ENCODE results near the gene PAK6.

PAK6 gene

DNA sequence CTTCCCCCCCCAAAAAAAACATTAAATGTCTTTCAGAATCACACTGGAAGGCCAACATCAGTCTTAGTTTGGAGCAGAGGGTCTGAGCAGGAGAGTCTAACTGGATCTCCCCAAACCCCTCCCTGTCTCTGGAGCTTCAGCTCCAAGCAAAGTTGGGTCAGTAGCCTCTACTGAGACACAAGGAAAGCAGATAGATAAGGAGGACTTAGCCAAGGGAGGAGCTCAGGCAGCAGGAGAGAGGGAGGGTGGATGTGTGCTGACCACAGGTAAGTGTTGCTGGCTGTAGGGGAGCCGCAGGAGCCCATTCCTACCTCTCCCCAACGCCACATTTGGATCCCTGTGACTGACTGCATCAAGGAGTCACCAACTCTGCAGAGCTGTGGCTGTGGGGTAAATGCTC, 61.9 kb downstream of the PAK6 start:
- no peak overlapping the region for H3K4me2 ChIP-seq (ENCODE audit: low read length)
- H3K9ac ChIP-seq (ENCODE audit: low read length), result no peak overlapping the region
- H2AFZ ChIP-seq (ENCODE audit: low read depth, low read length), result no peak overlapping the region
- H3K4me1 ChIP-seq (ENCODE audit: low read length), result no peaks in the 10 kb centered on the region
- no peaks in the 10 kb centered on the region for H4K20me1 ChIP-seq (ENCODE audit: insufficient read depth, low read length)
- no peaks in the 10 kb centered on the region for H3K79me2 ChIP-seq (ENCODE audit: low read length)
- no peak for TF ChIP-seq EZH2phosphoT487 (IDR thresholded peaks at IDR 0.05; ENCODE audit: low read depth)
- TF ChIP-seq, protein P1, sequence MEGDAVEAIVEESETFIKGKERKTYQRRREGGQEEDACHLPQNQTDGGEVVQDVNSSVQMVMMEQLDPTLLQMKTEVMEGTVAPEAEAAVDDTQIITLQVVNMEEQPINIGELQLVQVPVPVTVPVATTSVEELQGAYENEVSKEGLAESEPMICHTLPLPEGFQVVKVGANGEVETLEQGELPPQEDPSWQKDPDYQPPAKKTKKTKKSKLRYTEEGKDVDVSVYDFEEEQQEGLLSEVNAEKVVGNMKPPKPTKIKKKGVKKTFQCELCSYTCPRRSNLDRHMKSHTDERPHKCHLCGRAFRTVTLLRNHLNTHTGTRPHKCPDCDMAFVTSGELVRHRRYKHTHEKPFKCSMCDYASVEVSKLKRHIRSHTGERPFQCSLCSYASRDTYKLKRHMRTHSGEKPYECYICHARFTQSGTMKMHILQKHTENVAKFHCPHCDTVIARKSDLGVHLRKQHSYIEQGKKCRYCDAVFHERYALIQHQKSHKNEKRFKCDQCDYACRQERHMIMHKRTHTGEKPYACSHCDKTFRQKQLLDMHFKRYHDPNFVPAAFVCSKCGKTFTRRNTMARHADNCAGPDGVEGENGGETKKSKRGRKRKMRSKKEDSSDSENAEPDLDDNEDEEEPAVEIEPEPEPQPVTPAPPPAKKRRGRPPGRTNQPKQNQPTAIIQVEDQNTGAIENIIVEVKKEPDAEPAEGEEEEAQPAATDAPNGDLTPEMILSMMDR (IDR thresholded peaks at IDR 0.05; ENCODE audit: low read depth, low read length), result no peak
- no peak overlapping the region for H3K4me3 ChIP-seq (ENCODE audit: low read length)
- H3K27me3 ChIP-seq (ENCODE audit: low read depth, low read length), result no peaks in the 10 kb centered on the region
- H3K27ac ChIP-seq (ENCODE audit: low read length), result no peak overlapping the region
- H3K9me3 ChIP-seq (ENCODE audit: insufficient read depth, low read length), result no peaks in the 10 kb centered on the region; the same call in 1 of the 2 replicates
- peaks cover 12% of the 10 kb centered on the region for H3K36me3 ChIP-seq (replicated peaks; ENCODE audit: low read depth, low read length)

DNA sequence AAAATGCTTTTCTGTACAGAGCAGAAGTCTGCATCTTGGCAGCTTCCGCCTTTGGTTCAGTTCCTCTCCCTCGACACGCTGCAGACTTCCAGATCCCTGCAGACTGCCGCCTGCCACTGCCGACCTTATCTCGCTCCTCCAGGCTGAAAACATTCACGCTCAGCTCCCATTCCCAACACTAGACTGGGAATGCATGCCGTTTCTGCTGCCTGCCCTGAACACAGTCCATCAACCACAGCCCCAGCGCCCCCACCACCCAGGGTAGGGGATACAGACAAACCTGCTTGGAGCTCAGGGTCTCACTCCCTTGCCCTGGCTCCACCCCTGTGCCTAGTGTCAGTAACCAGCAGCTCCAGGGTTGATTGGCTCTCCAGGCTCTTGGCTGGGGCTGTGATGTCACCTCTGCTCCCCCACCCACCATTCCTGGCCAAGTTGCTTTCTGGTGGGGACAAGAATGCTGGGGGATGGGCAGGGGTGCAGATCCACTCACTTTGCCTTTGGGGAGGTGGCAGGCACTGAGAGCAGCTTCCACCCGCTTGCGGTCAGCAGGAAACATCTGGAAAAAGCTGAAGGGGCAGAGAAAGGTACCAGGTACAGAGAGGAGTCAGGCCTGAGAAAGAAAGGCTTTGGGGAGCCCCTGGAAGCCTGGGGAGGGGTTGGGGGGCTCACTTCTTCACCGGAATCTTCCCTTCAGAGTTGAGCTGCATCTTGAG, 62.8 kb downstream of the PAK6 start:
- peaks cover 12% of the 10 kb centered on the region for H3K36me3 ChIP-seq (replicated peaks; ENCODE audit: low read depth, low read length)
- H3K4me2 ChIP-seq (ENCODE audit: low read length), result no peak overlapping the region

DNA sequence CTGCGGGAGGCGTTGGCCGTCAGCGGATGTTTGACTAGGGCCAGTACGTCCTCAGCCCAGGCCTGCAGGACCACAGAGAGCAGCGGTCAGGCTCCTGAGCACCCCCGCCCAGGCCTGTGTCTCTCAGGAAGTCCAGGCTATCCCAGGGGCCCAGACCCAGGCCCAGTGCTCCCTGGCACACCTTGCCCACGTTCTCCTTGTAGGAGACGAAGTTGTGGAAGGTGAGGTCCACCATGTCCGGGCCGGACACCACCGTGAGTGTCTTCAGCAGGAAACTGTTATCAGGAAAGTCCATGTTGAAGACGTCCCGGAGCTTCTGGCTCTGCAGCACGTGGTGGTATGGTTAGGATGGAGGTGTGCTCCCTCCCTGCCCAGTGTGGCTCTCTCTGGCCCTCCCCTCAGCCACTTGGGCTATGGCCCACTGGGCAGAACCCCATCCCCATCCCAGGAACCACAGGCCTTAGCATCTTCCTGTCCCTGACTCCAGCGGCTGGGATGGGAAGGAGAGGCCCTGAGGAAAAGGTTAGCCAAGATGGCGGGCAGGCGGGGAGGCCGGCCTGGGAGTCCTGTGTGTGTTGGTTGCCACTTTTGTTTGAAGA, 63.5 kb downstream of the PAK6 start:
- no peak overlapping the region for H2AFZ ChIP-seq (ENCODE audit: low read depth, low read length)
- no peaks in the 10 kb centered on the region; the same call in 1 of the 2 replicates for H3K9me3 ChIP-seq (ENCODE audit: insufficient read depth, low read length)
- H3K4me3 ChIP-seq (ENCODE audit: low read length), result no peak overlapping the region

More for the DNA sequence above, 62.8 kb downstream of the PAK6 start:
- Histone ChIP-seq H4K20me1 (ENCODE audit: insufficient read depth, low read length) (no peaks in the 10 kb centered on the region), H3K4me1 (ENCODE audit: low read length) (peaks cover 6% of the 10 kb centered on the region), H3K9me3 (ENCODE audit: insufficient read depth, low read length) (no peaks in the 10 kb centered on the region; the same call in 1 of the 2 replicates), H3K27ac (ENCODE audit: low read length) (no peak overlapping the region), H2AFZ (ENCODE audit: low read depth, low read length) (no peak overlapping the region), H3K27me3 (ENCODE audit: low read depth, low read length) (no peaks in the 10 kb centered on the region), H3K4me3 (ENCODE audit: low read length) (no peak overlapping the region), H3K9ac (ENCODE audit: low read length) (no peak overlapping the region), H3K79me2 (ENCODE audit: low read length) (no peaks in the 10 kb centered on the region)
- TF ChIP-seq, protein P1 (IDR thresholded peaks at IDR 0.05; ENCODE audit: low read depth, low read length), result no peak
- no peak for TF ChIP-seq EZH2phosphoT487 (IDR thresholded peaks at IDR 0.05; ENCODE audit: low read depth)

DNA sequence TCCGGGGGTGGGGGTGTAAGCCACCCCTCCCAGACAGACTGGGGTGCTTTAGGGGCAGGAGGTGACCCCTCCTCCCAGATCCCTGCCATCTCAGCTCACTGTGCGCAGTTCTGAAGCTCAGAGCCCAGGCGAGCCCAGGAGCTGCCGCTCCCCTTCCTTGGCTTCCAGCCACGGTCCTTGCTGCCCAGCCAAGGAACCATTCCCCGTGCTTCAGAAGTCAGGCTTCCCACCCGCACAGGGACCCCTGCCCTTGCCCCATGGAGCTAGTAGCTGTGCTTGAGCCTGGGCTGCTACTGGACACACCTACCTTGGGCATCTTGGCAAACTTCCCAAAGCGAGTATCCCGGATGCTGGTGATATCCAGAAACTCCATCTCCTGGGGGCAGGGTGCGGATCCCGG, 64.1 kb downstream of the PAK6 start:
- Histone ChIP-seq H3K9ac (ENCODE audit: low read length) (no peak overlapping the region), H3K36me3 (replicated peaks; ENCODE audit: low read depth, low read length) (peaks cover 12% of the 10 kb centered on the region), H3K4me1 (ENCODE audit: low read length) (peaks cover 19% of the 10 kb centered on the region), H3K27ac (ENCODE audit: low read length) (no peak overlapping the region), H2AFZ (ENCODE audit: low read depth, low read length) (no peak overlapping the region), H3K27me3 (ENCODE audit: low read depth, low read length) (no peaks in the 10 kb centered on the region), H4K20me1 (ENCODE audit: insufficient read depth, low read length) (no peaks in the 10 kb centered on the region), H3K79me2 (ENCODE audit: low read length) (no peaks in the 10 kb centered on the region), H3K4me3 (ENCODE audit: low read length) (no peak overlapping the region), H3K9me3 (ENCODE audit: insufficient read depth, low read length) (no peaks in the 10 kb centered on the region; the same call in 1 of the 2 replicates), H3K4me2 (ENCODE audit: low read length) (no peak overlapping the region)
- no peak for TF ChIP-seq EZH2phosphoT487 (IDR thresholded peaks at IDR 0.05; ENCODE audit: low read depth)
- TF ChIP-seq, protein P1 (IDR thresholded peaks at IDR 0.05; ENCODE audit: low read depth, low read length), result no peak

More for the DNA sequence above, 63.5 kb downstream of the PAK6 start:
- Histone ChIP-seq H4K20me1 (ENCODE audit: insufficient read depth, low read length) (no peaks in the 10 kb centered on the region), H3K4me1 (ENCODE audit: low read length) (peaks cover 13% of the 10 kb centered on the region), H3K36me3 (replicated peaks; ENCODE audit: low read depth, low read length) (peaks cover 12% of the 10 kb centered on the region), H3K27me3 (ENCODE audit: low read depth, low read length) (no peaks in the 10 kb centered on the region), H3K9ac (ENCODE audit: low read length) (no peak overlapping the region), H3K79me2 (ENCODE audit: low read length) (no peaks in the 10 kb centered on the region), H3K27ac (ENCODE audit: low read length) (no peak overlapping the region), H3K4me2 (ENCODE audit: low read length) (no peak overlapping the region)
- TF ChIP-seq EZH2phosphoT487 (IDR thresholded peaks at IDR 0.05; ENCODE audit: low read depth), result no peak
- TF ChIP-seq, protein P1 (IDR thresholded peaks at IDR 0.05; ENCODE audit: low read depth, low read length), result no peak
